Suprapubic skin (tissue), 4 donors: ENCODE data around the gene PISD. TPM values are rescaled to one million over a fixed set of nuclear protein-coding genes. Genes with fewer than 3 reads are reported as not detected.

ENCODE experiments used
- DNase-seq, 2 donors: peaks; one replicate each; pipeline ENCODE4 v3.0.0-alpha.2; 2019; ENCODE audit warnings: low spot score in 2 of 2
- H3K27ac ChIP-seq: fragments of 200-600 bp; sonication (generic); one replicate; pipeline ENCODE4 v1.5.1; 2019
- H3K27me3 ChIP-seq: fragments of 200-600 bp; sonication (generic); one replicate; pipeline ENCODE4 v1.5.1; 2019
- H3K36me3 ChIP-seq: fragments of 200-600 bp; sonication (generic); one replicate; pipeline ENCODE4 v1.5.1; 2019
- H3K4me1 ChIP-seq: fragments of 200-600 bp; sonication (generic); one replicate; pipeline ENCODE4 v1.5.1; 2019
- H3K4me3 ChIP-seq: fragments of 200-600 bp; sonication (generic); one replicate; pipeline ENCODE4 v1.5.1; 2019; ENCODE audit warnings: mild to moderate bottlenecking
- H3K9me3 ChIP-seq: fragments of 200-600 bp; sonication (generic); one replicate; pipeline ENCODE4 v1.5.1; 2019
- EP300 ChIP-seq: sonication (generic); formaldehyde crosslinking; IDR thresholded peaks from one replicate; pipeline ENCODE4 v1.6.1; 2017; ENCODE audit warnings: antibody characterized with exemption
- POLR2A ChIP-seq, 2 donors: fragments of 450-650 bp; IDR thresholded peaks; one replicate each; pipeline ENCODE4 v1.6.1; 2017; ENCODE audit warnings: antibody characterized with exemption in 2 of 2, mild to moderate bottlenecking in 2 of 2, moderate library complexity in 2 of 2
- POLR2AphosphoS5 ChIP-seq, 3 donors: sonication (generic); formaldehyde crosslinking; IDR thresholded peaks; one replicate each; pipeline ENCODE4 v1.6.1; 2017; ENCODE audit warnings: antibody characterized with exemption in 3 of 3
- WGBS: methylation state at CpG from one replicate; pipeline ENCODE4 v1.1.5; 2018; 5-methylcytosine and 5-hydroxymethylcytosine counted together
- total RNA-seq, 4 donors: library from RNA; depleted of rRNA; stranded (reverse); fragments of >200 nt; gene quantifications; one replicate each; pipeline ENCODE4 v1.1.0, GENCODE V29; 2016
- TF ChIP-seq, protein P1 (sequence below), 2 donors: fragments of 200-600 bp in 1 of 2; fragments of 450-650 bp in 1 of 2; sonication (generic) in 1 of 2; IDR thresholded peaks; one replicate each; pipeline ENCODE4 v1.5.1; 2016 to 2019; ENCODE audit warnings: antibody characterized with exemption in 2 of 2, mild to moderate bottlenecking in 1 of 2, moderate library complexity in 1 of 2

PISD gene
- total RNA-seq, 4 donors from 2014 or later, result 42.5 to 91.7 (median 57.9) TPM

DNA sequence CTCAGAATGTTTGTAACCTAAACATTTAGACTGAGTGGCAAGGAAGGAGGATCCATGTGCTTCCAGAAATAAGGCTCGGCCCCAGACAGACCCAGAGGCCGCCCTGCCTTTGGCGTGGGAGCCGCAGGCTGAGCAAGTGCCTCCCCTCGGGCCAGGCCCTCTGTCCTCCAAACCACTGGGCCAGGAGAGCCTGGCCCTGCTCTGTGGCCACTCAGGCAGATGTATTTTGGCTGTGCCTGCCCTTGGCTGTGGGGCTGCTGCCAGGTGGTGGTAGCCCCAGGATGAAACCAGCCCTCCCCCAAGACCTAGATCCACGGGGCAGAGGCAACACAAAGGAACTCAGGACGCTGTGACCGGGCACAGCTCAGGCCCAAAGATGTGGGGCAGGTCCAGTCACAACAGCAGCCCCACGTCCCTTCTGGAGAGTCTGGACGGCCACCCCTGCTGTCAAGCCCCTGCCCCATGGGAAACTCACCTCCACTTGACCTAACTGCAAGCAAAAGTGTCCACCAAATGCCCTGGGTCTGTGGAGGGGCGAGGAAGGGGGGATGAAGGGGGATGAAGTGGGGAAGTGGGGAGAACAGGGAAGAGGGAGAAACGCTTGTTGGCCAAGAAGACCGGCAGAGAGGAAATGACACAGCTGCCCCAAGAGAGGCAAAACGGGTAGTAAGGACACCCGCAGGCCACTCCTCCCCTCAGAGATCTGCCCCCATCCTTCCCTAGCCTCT lies 24.0 kb downstream of the PISD start:
- Histone ChIP-seq H3K27me3 (no peaks in the 10 kb centered on the region), H3K27ac (peak overlapping the region; percentile 52), H3K4me1 (peaks cover 28% of the 10 kb centered on the region), H3K4me3 (peak overlapping the region; percentile 30), H3K9me3 (no peaks in the 10 kb centered on the region), H3K36me3 (peaks cover 12% of the 10 kb centered on the region)
- WGBS, result 62% methylated on average over 15 of the region's 15 CpGs
- TF ChIP-seq, protein P1, sequence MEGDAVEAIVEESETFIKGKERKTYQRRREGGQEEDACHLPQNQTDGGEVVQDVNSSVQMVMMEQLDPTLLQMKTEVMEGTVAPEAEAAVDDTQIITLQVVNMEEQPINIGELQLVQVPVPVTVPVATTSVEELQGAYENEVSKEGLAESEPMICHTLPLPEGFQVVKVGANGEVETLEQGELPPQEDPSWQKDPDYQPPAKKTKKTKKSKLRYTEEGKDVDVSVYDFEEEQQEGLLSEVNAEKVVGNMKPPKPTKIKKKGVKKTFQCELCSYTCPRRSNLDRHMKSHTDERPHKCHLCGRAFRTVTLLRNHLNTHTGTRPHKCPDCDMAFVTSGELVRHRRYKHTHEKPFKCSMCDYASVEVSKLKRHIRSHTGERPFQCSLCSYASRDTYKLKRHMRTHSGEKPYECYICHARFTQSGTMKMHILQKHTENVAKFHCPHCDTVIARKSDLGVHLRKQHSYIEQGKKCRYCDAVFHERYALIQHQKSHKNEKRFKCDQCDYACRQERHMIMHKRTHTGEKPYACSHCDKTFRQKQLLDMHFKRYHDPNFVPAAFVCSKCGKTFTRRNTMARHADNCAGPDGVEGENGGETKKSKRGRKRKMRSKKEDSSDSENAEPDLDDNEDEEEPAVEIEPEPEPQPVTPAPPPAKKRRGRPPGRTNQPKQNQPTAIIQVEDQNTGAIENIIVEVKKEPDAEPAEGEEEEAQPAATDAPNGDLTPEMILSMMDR (IDR thresholded peaks at IDR 0.05), result no peak
- TF ChIP-seq POLR2AphosphoS5 (IDR thresholded peaks at IDR 0.05) (no peak), POLR2A (IDR thresholded peaks at IDR 0.05) (no peak), EP300 (no peak)
- DNase-seq, result no peak

DNA sequence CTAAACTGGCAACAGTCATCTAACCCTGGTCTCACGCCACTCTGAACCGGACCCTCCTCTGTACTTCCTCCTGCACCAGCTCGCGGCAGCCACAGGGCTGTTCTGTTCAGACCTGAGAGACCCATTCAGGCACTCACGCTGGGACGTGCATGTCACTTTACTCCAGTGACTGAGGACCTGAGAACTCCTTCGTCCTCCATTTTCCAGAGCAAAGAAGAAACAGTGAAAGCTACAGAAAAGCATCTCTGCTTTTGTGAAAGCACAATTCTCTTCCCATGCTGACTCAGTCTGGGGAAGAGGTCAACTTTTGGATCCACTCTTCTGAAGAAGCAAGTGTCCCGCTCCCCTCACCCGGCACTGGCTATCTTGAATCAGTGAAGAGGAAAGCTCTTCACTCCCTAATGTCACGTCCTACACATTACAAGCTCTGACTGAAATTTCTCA lies 24.5 kb downstream of the PISD start:
- H3K4me3 ChIP-seq, result peak overlapping the region; percentile 30
- no peaks in the 10 kb centered on the region for H3K27me3 ChIP-seq
- WGBS, result 74% methylated on average over 10 of the region's 10 CpGs
- peak overlapping the region; percentile 52 for H3K27ac ChIP-seq
- no peak for DNase-seq
- no peaks in the 10 kb centered on the region for H3K9me3 ChIP-seq
- H3K4me1 ChIP-seq, result peaks cover 28% of the 10 kb centered on the region
- no peak for TF ChIP-seq EP300
- TF ChIP-seq, protein P1 (IDR thresholded peaks at IDR 0.05), result no peak
- no peak for TF ChIP-seq POLR2AphosphoS5 (IDR thresholded peaks at IDR 0.05)
- no peak for TF ChIP-seq POLR2A (IDR thresholded peaks at IDR 0.05)
- H3K36me3 ChIP-seq, result peaks cover 8% of the 10 kb centered on the region

DNA sequence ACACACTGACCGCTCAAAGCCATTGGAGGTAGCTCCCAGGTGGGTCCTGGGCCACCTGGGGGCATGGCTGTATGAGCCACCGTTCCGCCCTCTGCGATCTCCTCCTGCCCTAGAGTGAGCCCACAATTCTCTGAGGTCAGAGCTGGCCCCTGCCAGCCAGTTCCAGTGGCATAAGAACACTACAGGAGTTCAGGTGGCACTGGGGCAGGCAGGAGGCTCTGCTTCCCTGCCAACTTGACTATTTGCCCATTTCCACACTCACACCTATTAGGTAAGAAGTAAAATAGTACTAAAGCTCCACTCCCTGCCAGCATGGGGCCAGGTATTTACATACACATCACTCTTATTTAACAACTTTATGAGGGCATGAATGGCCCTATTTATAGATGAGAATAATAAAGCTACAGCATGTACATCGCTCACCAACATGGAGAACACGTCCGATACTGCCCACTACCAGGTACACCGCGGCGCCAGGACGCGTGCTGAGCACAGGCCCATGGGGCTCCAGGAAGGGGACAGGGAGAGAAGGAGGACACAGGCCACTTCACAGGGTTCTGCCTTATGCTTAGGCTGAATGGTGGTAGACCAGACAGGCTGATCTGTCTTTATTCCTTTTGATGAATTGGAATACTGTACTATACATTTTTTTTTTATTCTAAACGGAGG lies 26.2 kb downstream of the PISD start:
- Histone ChIP-seq H3K36me3 (peaks cover 3% of the 10 kb centered on the region), H3K4me1 (peaks cover 37% of the 10 kb centered on the region), H3K27ac (peak overlapping the region; percentile 14), H3K9me3 (no peaks in the 10 kb centered on the region), H3K27me3 (no peaks in the 10 kb centered on the region), H3K4me3 (no peak overlapping the region)
- no peak for DNase-seq
- TF ChIP-seq, protein P1 (IDR thresholded peaks at IDR 0.05), result no peak
- TF ChIP-seq POLR2A (IDR thresholded peaks at IDR 0.05) (no peak), POLR2AphosphoS5 (IDR thresholded peaks at IDR 0.05) (no peak), EP300 (no peak)
- 80% methylated on average over 13 of the region's 13 CpGs for WGBS

DNA sequence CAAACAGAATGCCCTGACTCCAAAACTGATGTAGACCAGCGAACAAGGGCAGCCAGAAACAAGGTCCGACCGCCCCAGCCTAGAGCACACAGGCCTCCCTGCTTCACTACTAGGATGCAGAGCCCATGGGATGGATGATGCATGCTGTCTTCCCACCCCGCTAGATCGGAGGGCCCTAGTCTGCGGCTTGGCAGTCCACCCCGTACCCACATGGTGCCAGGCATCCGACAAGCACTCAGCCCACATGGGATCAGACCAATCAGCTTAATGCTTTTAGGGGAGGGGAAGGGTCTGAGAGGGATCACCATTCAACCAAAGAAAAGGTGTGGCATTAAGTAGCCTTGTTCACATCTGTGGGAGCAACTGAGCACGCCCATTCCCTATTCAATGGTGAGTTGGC lies 30.6 kb downstream of the PISD start:
- peak overlapping the region; percentile 87 for H3K27ac ChIP-seq

More for the DNA sequence above, 30.6 kb downstream of the PISD start:
- peak overlapping the region; percentile 66 for H3K4me3 ChIP-seq
- peaks cover 3% of the 10 kb centered on the region for H3K36me3 ChIP-seq
- peaks cover 54% of the 10 kb centered on the region for H3K4me1 ChIP-seq
- H3K27me3 ChIP-seq, result no peaks in the 10 kb centered on the region
- H3K9me3 ChIP-seq, result no peaks in the 10 kb centered on the region
- TF ChIP-seq, protein P1 (IDR thresholded peaks at IDR 0.05), result no peak
- DNase-seq, result no peak
- WGBS, result 66% methylated on average over 6 of the region's 9 CpGs
